Neural progenitor cell (in vitro differentiated cells): ENCODE data around the gene CC2D1A.
A peak's percentile ranks its signal among the peaks of the same experiment; 100 is the strongest.

Experiments
- CTCF ChIP-seq: fragments of 200-600 bp; sonication (generic); IDR thresholded peaks from 2 replicates; pipeline ENCODE4 v1.5.1; 2017; ENCODE audit warnings: antibody characterized with exemption, mild to moderate bottlenecking
- EZH2 ChIP-seq: fragments of 200-600 bp; sonication (generic); IDR thresholded peaks from 2 replicates; pipeline ENCODE4 v1.6.1; 2017; ENCODE audit warnings: antibody characterized with exemption, mild to moderate bottlenecking, moderate library complexity
- EZH2phosphoT487 ChIP-seq: fragments of 200-600 bp; sonication (generic); IDR thresholded peaks from 2 replicates; pipeline ENCODE4 v1.6.1; 2017; ENCODE audit warnings: antibody characterized with exemption

- no peak for TF ChIP-seq CTCF
- peak; percentile 75 for TF ChIP-seq EZH2
- peak; percentile 72 for TF ChIP-seq EZH2phosphoT487
Observed at GRCh38 chr19:13864667-13865570, 41.1 kb upstream of the CC2D1A start.
